Fibroblast of the conjunctiva (primary cell): Measurements from ENCODE around the gene FUT2.
"Not testable (repeated sequence)": the region's sequence is repeated elsewhere in the genome, so short reads cannot be mapped to it uniquely, and the experiment has no call there.

Experiments
- DNase-seq: peaks from one replicate; pipeline ENCODE4 v3.0.0-alpha.2; 2010; ENCODE audit warnings: low read depth

The FUT2 gene

GRCh38 chr19:48695743-48696352 lies at the start of gene FUT2:
Gene FUT2, plus strand, starts transcription at chr19:48695971. Its CDS starts 6,986 bp downstream, at chr19:48702957.
- DNase-seq, result no peak

DNA sequence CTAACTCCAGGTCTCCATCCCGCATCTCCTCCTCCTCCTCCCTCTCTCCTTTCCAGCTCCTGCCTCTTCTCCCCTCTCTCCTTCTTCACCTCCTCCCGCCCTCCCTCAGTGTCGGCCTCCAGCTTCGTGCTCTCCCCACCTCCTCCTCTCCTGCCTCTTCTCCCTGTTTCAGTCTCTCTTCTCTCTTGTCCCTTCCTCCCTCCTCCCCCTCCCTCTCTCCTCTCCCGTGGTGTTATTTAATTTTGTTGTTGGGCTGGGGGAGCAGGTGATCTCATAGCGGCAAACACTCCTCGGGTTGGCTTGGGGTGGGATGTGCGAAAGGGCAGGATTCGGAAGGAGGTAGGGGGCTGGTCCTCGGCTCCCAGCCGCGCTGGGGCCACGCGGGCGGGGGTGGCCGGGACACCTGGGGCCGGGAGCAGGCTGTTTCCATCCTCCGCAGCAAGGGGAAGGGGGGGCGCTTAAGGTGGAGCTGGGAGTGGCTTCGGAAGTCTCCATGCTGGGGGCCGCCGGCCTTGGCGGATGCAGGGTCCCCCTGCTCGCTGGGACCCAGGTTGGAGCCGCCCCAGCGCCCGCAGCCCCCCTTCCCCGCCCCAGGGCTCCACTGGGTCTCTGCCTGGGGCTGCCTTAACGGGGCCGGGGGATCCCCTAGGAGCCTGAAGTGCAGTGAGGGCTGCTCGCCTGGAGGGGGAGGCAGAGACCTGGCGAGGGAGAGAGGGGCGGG lies 49.6 kb upstream of the FUT2 start, which contains the start of gene CA11:
CA11 (minus strand) TSS at position 187 of the 721 bp plus-strand sequence. CDS start 555 bp downstream, outside the sequence.
- no peak for DNase-seq

DNA sequence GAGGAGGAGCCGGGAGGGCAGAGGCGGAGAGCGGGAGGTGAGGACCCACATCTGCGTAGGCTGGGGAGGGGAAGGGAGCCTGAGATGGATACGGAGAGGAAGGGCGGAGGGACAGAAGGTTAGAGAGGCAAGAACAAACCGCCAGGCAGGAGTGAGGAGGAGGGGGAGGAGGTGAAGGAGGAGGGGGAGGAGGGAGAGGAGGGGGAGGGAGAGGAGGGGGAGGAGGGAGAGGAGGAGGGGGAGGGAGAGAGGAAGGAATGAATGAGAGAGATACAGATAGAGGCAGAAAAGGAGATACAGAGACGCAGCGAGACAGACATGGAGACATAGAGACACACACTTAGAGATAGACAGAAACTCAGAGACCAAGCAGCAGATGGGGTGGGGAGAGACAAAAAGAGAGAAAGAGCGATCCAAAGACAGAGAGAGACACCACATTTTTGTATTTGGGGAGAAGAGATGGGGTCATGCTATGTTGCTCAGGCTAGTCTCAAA lies 49.0 kb upstream of the FUT2 start:
- peak; percentile 55 for DNase-seq

GRCh38 chr19:48648134-48648533 lies 47.6 kb upstream of the FUT2 start:
- DNase-seq, result no peak

GRCh38 chr19:48650974-48651682 lies 44.6 kb upstream of the FUT2 start:
- no peak for DNase-seq

GRCh38 chr19:48651683-48652048 lies 44.1 kb upstream of the FUT2 start:
- DNase-seq, result no peak

DNA sequence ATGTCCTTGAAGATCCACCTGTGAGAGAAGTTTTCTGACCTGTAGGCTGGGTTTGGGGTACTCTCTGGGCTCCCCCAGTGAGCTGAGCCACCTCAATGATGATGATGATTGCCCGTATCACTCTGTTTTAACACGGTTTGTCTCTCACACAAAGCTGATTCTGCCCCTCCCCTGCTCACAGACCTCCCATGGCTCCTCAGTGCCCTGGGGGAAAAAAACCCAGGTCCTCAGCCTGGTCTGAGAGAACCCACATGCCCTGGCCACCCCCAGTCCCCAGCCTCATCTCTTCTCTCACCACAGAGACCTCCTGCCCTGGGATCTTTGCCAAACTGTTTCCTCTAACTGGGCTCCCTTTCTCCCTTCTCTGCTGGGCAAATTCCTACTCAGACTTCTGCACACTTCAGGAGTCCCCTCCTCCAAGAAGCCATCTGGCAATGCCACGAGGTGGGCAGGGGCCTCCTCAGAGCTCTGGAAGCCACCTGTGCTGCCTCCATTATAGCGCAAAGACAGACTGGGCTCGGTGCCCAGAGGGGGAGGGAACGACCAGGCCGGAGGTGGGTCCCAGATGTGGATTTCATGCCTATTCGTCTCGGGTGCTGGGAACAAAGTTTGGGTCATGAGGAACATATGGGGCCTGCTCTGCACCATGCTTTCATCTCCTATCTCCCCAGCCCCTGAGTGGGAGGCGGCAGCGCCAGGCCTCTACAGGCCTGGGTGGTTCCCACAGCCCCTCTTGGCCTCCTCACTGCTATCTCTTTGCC lies 41.3 kb upstream of the FUT2 start:
- DNase-seq, result no peak

DNA sequence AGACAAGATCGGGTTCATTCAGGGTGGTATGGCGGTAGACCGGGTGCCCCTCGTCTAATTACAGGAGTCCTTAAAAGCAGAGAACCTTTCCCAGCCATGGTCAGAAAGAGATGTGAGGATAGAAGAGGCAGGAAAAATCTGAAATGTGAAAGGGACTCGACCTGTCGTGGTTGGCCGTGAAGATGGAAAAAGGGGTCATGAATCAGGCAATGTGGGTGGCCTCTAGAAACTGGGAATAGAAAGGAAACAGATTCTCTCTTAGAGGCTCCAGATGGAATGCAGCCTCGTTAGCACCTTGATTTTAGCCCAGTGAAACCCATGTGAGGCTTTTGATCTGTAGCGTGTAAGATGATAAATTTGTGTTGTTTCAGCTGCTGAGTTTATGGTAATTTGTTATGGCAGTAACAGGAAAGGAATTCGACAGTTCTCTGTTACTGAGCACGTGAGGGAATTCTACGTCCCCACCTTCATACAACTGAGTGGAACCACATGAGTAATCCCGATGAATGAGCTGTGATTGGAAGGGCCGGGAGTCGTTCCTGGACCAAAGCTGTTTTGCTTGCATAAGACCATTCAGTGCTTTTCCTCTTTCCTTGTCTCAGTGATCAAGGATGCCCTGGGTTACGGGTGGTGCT lies 38.8 kb upstream of the FUT2 start:
- DNase-seq, result peak; percentile 68

DNA sequence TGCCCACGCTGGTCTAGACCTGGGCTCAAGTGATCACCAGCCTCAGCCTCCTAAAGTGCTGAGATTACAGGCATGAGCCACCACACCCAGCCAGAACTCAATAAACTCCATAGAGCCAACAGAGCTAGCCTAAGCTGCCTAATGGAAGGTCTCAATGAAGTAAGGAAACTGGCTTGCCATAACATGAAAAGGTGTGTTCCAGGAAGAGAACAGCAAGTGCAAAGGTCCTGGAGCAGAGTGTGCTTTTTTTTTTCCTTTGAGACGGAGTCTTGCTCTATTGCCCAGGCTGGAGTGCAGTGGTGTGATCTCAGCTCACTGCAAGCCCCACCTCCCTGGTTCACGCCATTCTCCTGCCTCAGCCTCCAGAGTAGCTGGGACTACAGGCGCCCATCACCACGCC lies 37.9 kb upstream of the FUT2 start:
- not testable (repeated sequence) for DNase-seq

DNA sequence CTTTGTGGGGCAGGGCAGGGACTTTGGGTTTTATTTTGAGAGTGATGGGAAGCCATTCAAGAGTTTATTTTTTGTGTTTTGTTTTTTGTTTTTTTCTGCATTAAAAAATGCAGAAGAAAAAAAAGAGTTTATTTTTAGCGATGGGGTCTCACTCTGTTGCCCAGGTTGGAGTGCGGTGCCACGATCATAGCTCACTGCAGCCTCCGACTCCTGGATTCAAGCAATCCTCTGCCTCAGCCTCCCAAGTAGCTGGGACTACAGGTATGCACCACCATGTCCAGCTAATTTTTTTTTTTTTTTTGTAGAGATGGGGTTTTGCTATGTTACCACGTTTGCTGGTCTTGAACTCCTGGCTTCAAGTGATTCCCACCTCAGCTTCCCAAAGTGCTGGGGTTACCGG lies 37.3 kb upstream of the FUT2 start:
- no peak for DNase-seq

GRCh38 chr19:48659768-48660167 lies 36.0 kb upstream of the FUT2 start:
- DNase-seq, result no peak

- DNase-seq, result peak; percentile 59
These were observed 34.7 kb upstream of the FUT2 start for GRCh38 chr19:48660852-48661710.

GRCh38 chr19:48661711-48662090 lies 34.1 kb upstream of the FUT2 start:
- DNase-seq, result no peak

DNA sequence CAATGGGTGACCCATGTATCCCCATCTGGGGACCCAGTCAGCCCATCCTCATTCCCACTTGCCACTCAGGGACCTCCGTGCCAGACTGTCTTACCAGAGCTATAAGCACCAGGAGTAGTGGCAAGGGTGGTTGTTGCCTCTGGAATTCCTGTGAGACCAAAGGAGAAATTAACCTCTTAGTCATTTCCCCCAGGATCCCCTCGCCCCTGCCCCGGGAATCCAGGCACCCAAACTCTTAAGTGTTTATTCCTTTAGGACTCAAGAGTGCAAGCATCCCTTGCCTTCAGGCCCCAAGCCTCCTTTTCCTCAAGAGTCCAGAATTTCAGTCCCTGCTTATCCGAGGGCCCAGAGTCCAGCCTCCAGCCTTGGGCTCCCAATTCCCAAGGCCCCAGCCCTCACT lies 32.1 kb upstream of the FUT2 start:
- no peak for DNase-seq

- DNase-seq, result no peak
These were observed 31.3 kb upstream of the FUT2 start for GRCh38 chr19:48664476-48664875.

- no peak for DNase-seq
These were observed 30.0 kb upstream of the FUT2 start for GRCh38 chr19:48665786-48666185.

DNA sequence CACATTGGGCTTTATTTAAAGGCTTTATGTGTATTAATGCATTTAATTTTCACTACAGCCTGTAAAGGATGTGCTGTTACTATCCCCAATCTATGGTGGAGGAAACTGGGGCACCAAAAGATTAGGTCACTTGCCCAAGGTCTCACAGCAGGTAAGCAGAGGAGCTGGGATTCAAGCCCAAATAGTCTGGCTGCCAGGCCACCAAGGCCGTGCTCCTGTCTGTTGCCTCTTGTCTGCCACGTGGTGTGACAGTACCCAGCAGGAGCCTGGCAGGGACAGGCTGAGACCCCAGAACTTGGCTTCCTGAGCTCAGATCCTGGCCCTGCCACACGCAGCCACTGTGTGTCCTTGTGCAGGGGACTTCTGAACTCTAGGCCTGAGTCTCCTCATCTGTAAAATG lies 27.4 kb upstream of the FUT2 start:
- DNase-seq, result no peak

DNA sequence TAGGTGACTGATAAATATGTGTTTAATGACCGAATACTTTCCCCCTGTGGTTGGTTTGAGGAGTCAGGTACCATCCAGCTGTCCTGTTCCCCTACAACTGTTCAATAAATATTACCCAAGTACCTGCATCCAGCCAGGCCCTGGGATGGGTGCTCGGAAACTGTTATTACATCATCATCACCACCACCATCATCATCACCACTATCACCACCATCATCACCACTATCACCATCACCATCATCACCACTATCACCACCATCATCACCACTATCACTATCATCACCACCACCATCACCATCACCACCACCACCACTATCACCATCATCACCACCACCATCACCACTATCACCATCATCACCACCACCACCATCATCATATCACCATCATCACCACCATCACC lies 27.0 kb upstream of the FUT2 start:
- DNase-seq, result no peak

DNA sequence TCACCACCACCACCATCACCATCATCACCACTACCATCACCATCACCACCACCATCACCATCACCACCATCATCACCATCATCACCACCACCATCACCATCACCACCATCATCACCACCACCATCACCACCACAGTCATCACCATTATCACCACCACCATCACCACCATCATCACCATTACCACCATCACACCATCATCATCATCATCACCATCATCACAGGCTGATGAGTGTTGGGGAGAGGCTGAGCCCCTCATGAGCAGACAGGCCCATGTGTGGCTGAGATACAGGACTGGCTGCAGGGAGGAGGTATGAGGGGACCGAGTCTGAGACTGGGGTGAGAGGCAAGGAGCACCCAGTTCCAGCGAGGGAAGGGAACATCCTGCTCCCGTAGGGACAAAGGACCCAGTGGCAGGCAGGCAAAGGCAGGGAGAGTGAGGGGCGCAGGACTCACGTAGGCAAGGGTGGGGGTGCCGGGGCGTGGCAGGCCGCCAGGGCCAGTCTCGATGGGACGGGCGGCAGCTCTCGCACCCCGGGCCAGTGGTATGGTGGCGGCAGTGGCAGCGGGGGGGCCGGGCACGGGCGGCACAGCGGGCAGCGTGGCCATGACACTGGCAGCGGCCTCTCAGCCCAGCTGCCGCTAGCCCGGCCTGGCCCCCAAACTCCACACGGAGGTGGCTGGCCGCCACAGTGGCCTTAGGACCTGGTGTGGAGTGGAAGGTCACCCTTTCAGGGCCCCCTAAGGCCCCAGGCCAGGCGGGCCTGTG lies 25.7 kb upstream of the FUT2 start:
- no peak for DNase-seq
